Measurements from ENCODE around the gene RBM15B.

- TF ChIP-seq CTCF (IDR thresholded peaks at IDR 0.05): no peak
- no peak for TF ChIP-seq POLR2A (IDR thresholded peaks at IDR 0.05)
Observed at GRCh38 chr3:51388286-51389029, 2.6 kb upstream of the RBM15B start.

Data from heart left ventricle (tissue), 13 donors.